GM12801 (cell line): ENCODE results near the gene ZNF841.

Experiments
- TF ChIP-seq, protein P1 (sequence below): IDR thresholded peaks from one replicate; pipeline ENCODE4 v1.5.1; 2011; ENCODE audit warnings: control low read depth; ENCODE audit not compliant: insufficient read length; ENCODE audit errors: extremely low read depth

ZNF841 gene

DNA sequence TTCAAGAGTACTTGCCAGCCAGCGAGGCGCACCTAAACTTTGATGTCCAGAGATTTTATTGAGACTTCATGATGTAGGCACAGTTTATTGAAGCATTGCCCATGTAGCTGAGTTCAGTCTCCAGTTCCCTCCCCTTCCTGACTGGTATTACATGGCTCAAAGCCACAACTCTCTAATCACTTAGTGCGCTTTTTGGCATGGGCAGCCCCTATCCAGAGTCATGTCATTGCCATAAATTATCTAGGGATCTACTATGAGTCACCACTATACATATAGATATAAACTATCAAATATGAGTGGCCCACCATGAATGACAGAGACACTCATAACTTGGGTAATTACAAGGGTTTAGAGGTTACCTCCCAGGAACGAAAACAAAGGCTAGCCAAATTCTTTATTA, 75.1 kb downstream of the ZNF841 start:
- TF ChIP-seq, protein P1, sequence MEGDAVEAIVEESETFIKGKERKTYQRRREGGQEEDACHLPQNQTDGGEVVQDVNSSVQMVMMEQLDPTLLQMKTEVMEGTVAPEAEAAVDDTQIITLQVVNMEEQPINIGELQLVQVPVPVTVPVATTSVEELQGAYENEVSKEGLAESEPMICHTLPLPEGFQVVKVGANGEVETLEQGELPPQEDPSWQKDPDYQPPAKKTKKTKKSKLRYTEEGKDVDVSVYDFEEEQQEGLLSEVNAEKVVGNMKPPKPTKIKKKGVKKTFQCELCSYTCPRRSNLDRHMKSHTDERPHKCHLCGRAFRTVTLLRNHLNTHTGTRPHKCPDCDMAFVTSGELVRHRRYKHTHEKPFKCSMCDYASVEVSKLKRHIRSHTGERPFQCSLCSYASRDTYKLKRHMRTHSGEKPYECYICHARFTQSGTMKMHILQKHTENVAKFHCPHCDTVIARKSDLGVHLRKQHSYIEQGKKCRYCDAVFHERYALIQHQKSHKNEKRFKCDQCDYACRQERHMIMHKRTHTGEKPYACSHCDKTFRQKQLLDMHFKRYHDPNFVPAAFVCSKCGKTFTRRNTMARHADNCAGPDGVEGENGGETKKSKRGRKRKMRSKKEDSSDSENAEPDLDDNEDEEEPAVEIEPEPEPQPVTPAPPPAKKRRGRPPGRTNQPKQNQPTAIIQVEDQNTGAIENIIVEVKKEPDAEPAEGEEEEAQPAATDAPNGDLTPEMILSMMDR = no peak
